ENCODE results near the gene TLK2. TPM values are rescaled to one million over a fixed set of nuclear protein-coding genes. Genes with fewer than 3 reads are reported as not detected.

The TLK2 gene
- total RNA-seq, 1 experiment from 2014 or later: 68.8 TPM

DNA sequence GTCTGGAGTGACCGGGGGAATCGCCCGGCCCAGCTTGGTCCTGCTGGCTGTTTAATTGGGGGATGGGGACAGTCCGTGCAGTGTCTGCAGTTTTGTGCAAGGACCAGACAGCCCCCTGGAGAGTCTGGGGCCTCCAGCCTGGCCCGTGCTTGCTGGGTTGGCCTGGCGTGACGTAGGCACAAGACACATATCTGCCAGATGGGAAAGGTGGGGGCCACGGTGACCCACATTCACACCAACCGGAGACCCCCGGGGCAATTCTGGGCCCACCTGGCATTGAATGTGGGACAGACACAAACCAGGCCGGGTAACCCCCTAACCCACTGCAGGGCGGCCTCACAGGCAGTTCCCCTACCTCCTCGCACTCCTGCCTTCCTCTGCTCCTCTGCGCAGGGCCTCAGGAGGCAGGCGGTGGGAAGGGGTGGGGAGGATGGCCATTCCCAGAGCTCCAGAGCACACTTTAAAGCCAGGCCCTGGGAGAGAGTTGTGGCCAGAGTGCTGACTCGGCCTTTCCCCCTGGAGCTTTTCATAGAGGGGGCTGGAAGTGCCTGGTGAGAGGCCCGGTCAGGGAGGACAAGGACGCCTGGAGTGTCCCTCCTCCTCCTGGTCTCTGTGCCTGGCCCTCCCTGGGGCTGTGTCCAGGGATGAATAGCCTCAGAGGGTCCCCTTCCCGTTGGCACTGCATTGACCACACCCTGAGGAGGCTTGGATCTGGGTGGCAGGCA is 150.4 kb downstream of the TLK2 start:
- no peak for DNase-seq
- Histone ChIP-seq H3K27me3 (replicated peaks; ENCODE audit: control insufficient read depth, insufficient read depth, low read length) (no peaks in the 10 kb centered on the region), H3K36me3 (ENCODE audit: control insufficient read depth, insufficient read depth, low read length) (no peaks in the 10 kb centered on the region), H3K4me3 (ENCODE audit: low read depth, low read length) (no peak overlapping the region), H3K9me3 (no peaks in the 10 kb centered on the region), H3K4me1 (peaks cover 6% of the 10 kb centered on the region)
- peaks cover 13% of the 10 kb centered on the region for H3K36me3 Mint-ChIP-seq (ENCODE audit: insufficient read depth, unreplicated experiment)
- peaks cover 9% of the 10 kb centered on the region for H3K27me3 Mint-ChIP-seq (ENCODE audit: insufficient read depth, unreplicated experiment)
- H3K9me3 Mint-ChIP-seq (ENCODE audit: unreplicated experiment): no peaks in the 10 kb centered on the region
- BruUV-seq (replicated peaks): no TSS peak
- intact Hi-C loops (cut with micrococcal nuclease; ENCODE audit: unreplicated experiment): no loop called here
- ChIA-PET CTCF (no interaction called here), POLR2A (no interaction called here)
- no peak overlapping the region for H3K27ac Mint-ChIP-seq (ENCODE audit: unreplicated experiment)
- H3K4me1 Mint-ChIP-seq (ENCODE audit: low read depth, unreplicated experiment): peaks cover 5% of the 10 kb centered on the region
- TF ChIP-seq, protein P1, sequence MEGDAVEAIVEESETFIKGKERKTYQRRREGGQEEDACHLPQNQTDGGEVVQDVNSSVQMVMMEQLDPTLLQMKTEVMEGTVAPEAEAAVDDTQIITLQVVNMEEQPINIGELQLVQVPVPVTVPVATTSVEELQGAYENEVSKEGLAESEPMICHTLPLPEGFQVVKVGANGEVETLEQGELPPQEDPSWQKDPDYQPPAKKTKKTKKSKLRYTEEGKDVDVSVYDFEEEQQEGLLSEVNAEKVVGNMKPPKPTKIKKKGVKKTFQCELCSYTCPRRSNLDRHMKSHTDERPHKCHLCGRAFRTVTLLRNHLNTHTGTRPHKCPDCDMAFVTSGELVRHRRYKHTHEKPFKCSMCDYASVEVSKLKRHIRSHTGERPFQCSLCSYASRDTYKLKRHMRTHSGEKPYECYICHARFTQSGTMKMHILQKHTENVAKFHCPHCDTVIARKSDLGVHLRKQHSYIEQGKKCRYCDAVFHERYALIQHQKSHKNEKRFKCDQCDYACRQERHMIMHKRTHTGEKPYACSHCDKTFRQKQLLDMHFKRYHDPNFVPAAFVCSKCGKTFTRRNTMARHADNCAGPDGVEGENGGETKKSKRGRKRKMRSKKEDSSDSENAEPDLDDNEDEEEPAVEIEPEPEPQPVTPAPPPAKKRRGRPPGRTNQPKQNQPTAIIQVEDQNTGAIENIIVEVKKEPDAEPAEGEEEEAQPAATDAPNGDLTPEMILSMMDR (IDR thresholded peaks at IDR 0.05; ENCODE audit: insufficient read depth in 1 of 2, low read depth in 1 of 2, low read length in 1 of 2, severe bottlenecking in 1 of 2, unreplicated experiment in 1 of 2): no peak
- H3K4me3 Mint-ChIP-seq (ENCODE audit: unreplicated experiment): no peak overlapping the region

DNA sequence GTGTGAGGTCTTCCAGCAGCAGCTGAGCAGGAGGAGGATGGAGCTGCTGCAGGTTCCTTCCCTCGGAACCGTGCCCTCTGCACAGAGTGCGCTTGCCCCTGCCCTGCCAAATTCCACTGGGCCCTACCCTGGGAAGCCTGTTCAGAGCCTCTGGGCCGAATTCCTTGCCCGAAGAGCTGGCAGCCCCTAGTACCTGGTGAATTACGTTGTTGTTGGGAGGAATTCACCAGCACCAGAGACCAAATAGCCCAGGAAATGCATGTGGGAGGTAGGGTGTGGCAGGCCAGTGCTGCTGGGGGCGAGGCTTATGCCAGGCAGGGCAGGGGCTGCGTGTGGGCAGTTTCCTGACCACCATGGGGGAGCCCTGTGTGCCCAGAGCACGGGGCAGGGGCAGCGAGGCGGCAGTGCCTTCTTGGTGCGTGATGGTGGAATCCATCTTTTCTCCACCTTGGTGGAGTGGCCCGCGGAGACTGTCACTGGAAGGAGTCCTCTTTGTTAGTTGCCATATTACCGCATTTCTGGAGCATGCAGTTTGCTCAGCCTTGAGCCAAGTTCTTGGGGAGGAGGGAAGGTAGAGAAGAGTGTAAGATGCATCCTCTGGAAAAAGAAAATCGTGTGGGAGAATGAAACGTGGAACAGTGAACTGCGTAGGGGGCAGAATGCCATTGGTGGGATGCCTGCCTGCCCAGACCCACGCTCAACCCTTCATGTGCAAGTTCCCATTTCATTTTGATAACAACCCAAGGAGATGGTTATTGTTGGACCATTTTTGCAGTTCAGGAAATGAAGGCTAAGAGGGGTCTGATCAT is 151.1 kb downstream of the TLK2 start:
- POLR2A ChIA-PET: no interaction called here
- CTCF ChIA-PET: no interaction called here
- H3K4me3 ChIP-seq (ENCODE audit: low read depth, low read length): no peak overlapping the region
- Mint-ChIP-seq H3K4me3 (ENCODE audit: unreplicated experiment) (no peak overlapping the region), H3K36me3 (ENCODE audit: insufficient read depth, unreplicated experiment) (peaks cover 13% of the 10 kb centered on the region), H3K27ac (ENCODE audit: unreplicated experiment) (no peak overlapping the region), H3K4me1 (ENCODE audit: low read depth, unreplicated experiment) (peaks cover 5% of the 10 kb centered on the region), H3K27me3 (ENCODE audit: insufficient read depth, unreplicated experiment) (peaks cover 9% of the 10 kb centered on the region), H3K9me3 (ENCODE audit: unreplicated experiment) (no peaks in the 10 kb centered on the region)
- TF ChIP-seq, protein P1 (IDR thresholded peaks at IDR 0.05; ENCODE audit: insufficient read depth in 1 of 2, low read depth in 1 of 2, low read length in 1 of 2, severe bottlenecking in 1 of 2, unreplicated experiment in 1 of 2): no peak
- H3K9me3 ChIP-seq: no peaks in the 10 kb centered on the region
- no TSS peak for BruUV-seq (replicated peaks)
- no peaks in the 10 kb centered on the region for H3K36me3 ChIP-seq (ENCODE audit: control insufficient read depth, insufficient read depth, low read length)
- intact Hi-C loops (cut with micrococcal nuclease; ENCODE audit: unreplicated experiment): no loop called here
- no peaks in the 10 kb centered on the region for H3K27me3 ChIP-seq (replicated peaks; ENCODE audit: control insufficient read depth, insufficient read depth, low read length)
- no peak for DNase-seq
- peaks cover 6% of the 10 kb centered on the region for H3K4me1 ChIP-seq

- Mint-ChIP-seq H3K9me3 (ENCODE audit: unreplicated experiment) (no peaks in the 10 kb centered on the region), H3K27ac (ENCODE audit: unreplicated experiment) (no peak overlapping the region), H3K4me3 (ENCODE audit: unreplicated experiment) (no peak overlapping the region), H3K27me3 (ENCODE audit: insufficient read depth, unreplicated experiment) (peaks cover 9% of the 10 kb centered on the region), H3K36me3 (ENCODE audit: insufficient read depth, unreplicated experiment) (peaks cover 11% of the 10 kb centered on the region), H3K4me1 (ENCODE audit: low read depth, unreplicated experiment) (peaks cover 5% of the 10 kb centered on the region)
- H3K9me3 ChIP-seq: no peaks in the 10 kb centered on the region
- BruUV-seq (replicated peaks): no TSS peak
- no peak for DNase-seq
- TF ChIP-seq, protein P1 (IDR thresholded peaks at IDR 0.05; ENCODE audit: insufficient read depth in 1 of 2, low read depth in 1 of 2, low read length in 1 of 2, severe bottlenecking in 1 of 2, unreplicated experiment in 1 of 2): no peak
- H3K36me3 ChIP-seq (ENCODE audit: control insufficient read depth, insufficient read depth, low read length): no peaks in the 10 kb centered on the region
- ChIA-PET CTCF (no interaction called here), POLR2A (no interaction called here)
- H3K4me1 ChIP-seq: peaks cover 6% of the 10 kb centered on the region
- intact Hi-C loops (cut with micrococcal nuclease; ENCODE audit: unreplicated experiment): no loop called here
- H3K27me3 ChIP-seq (replicated peaks; ENCODE audit: control insufficient read depth, insufficient read depth, low read length): no peaks in the 10 kb centered on the region
- H3K4me3 ChIP-seq (ENCODE audit: low read depth, low read length): no peak overlapping the region
Measured at GRCh38 chr17:62630365-62631085, 151.9 kb downstream of the TLK2 start.

Measured in Caco-2 (cell line).